ENCODE results near the gene CKM.
A peak's percentile ranks its signal among the peaks of the same experiment; 100 is the strongest.
"Not testable (repeated sequence)": the region's sequence is repeated elsewhere in the genome, so short reads cannot be mapped to it uniquely, and the experiment has no call there.

The CKM gene

GRCh38 chr19:45321848-45322247 lies 827 bp downstream of the CKM start:
- DNase-seq (ENCODE audit: low spot score): no peak

DNA sequence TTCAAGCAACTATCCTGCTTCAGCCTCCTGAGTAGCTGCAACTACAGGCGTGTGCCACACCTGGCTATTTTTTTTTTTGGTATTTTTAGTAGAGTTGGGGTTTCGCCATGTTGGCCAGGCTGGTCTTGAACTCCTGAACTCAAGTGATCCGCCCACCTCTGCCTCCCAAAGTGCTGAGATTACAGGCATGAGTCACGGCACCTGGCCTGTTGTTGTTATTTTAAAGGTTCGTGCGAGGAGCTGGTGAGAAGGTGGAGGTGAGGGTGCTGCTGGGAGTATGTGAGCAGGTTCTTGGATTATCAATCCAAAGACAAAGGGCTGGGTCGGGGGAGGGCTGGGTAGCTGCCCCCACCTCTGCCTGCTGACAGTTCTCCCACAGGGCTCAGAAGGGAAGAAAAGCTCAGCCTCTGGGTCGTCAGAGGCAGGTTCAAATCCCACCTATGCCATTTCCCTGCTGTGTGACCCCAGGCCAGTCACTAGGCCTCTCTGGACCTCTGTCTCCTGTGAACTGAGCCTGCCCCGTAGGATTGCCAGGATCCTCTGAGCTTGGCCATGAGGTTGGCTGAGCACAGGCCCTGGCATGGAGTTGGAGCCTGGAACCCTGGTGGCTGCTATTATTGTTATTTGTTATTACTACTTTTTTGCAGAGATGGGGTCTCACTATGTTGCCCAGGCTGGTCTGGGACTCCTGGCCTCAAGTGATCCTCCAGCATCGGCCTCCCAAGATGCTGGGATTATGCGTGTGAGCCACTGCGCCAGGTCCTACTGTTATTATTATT lies 1.5 kb downstream of the CKM start:
- no peak for DNase-seq (ENCODE audit: low spot score)

- DNase-seq (ENCODE audit: low spot score): no peak
These were observed 7.4 kb downstream of the CKM start for GRCh38 chr19:45315304-45315703.

DNA sequence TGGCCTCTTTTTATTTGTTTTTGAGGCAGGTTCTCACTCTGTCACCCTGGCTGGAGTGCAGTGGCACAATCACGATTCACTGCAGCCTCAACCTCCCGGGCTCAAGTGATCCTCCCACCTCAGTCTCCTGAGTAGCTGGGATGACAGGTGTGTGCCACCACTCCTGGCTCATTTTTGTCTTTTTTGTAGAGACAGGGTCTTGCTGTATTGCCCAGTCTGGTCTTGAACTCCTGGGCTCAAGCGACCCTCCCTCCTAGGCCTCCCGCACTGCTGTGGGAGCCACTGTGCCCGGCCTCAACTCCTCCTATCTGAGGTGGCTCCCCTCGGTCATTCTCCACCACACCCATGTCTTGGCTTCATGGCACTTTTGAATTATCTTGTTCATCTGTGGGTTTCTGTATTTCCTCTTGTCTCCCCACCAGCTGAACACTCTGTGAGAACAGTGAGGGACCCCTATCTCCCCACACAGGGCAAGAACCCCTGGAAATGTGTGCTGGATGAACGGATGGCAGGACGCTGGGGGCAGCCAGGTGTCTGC lies 7.9 kb downstream of the CKM start:
- no peak for DNase-seq (ENCODE audit: low spot score)

DNA sequence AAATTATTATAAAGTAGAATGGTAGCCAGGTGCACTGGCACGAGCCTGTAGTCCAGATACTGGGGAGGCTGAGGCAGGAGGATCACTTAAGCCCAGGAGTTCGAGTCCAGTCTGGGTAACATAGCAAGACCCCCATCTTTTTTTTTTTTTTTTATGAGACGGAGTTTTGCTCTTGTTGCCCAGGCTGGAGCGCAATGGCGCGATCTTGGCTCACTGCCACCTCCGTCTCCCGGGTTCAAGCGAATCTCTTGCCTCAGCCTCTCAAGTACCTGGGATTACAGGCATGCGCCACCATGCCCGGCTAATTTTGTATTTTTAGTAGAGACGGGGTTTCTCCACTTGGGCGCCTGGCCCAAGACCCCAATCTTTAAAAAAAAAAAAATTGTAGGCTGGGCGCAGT lies 10.4 kb downstream of the CKM start:
- DNase-seq (ENCODE audit: low spot score): not testable (repeated sequence)

- peak; percentile 65 for DNase-seq (ENCODE audit: low spot score)
These were observed 11.1 kb downstream of the CKM start for GRCh38 chr19:45311621-45312020.

DNA sequence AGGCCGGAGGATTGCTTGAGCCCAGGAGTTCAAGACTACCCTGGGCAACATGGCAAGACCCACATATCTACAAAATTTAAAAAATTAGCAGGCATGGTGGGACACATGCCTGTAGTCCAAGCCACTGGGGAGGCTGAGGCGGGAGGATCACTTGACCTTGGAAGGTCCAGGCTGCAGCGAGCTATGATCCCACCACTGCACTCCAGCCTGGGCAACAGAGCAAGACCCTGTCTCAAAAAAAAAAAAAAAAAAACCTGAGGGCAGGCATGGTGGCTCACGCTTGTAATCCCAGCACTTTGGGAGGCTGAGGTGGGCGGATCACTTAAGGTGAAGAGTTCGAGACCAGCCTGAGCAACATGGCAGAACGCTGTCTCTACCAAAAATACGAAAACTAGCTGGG lies 13.4 kb downstream of the CKM start:
- not testable (repeated sequence) for DNase-seq (ENCODE audit: low spot score)

GRCh38 chr19:45307361-45307760 lies 15.3 kb downstream of the CKM start:
- no peak for DNase-seq (ENCODE audit: low spot score)

GRCh38 chr19:45306518-45307027 lies 16.1 kb downstream of the CKM start:
- DNase-seq (ENCODE audit: low spot score): peak; percentile 48

DNA sequence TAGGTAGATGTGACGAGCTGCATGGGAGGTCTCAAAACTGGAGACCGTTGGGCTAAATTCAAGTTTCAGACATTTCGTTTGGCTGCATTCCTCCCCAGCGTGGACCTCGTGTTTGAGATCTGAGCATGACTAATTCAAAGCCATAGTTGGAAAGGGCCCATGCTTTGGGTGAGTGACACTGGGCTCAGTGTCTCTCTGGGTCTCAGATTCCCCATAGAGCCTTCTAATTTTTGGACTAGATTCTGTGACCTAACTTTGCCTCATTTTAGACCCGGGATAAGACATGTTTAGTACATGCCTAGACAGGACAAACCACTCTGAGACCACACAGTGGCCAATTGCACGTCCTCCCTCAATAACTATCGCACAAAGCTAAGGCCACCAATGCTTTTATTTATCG lies 16.6 kb downstream of the CKM start:
- DNase-seq (ENCODE audit: low spot score): no peak

GRCh38 chr19:45305421-45305820 lies 17.3 kb downstream of the CKM start:
- DNase-seq (ENCODE audit: low spot score): no peak

DNA sequence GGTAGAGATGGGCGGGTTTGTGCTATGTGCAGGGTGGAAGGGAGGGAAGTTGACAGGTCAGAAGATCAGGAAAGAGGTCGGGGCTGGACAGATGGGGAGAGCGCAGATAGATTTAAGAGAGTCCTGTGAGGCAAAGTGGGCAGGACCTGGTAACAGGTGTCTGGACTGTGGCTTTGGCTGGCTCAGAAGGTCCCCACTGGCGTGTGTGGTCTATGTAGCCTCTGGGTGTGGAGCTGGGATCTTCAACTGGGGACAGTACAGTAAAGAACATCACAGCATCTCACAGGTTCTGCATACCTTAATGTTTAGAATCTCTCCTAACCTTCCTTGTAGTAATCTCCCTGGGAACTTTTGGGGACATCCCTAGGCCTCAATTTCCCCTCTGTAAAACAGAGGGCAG lies 17.7 kb downstream of the CKM start:
- no peak for DNase-seq (ENCODE audit: low spot score)

DNA sequence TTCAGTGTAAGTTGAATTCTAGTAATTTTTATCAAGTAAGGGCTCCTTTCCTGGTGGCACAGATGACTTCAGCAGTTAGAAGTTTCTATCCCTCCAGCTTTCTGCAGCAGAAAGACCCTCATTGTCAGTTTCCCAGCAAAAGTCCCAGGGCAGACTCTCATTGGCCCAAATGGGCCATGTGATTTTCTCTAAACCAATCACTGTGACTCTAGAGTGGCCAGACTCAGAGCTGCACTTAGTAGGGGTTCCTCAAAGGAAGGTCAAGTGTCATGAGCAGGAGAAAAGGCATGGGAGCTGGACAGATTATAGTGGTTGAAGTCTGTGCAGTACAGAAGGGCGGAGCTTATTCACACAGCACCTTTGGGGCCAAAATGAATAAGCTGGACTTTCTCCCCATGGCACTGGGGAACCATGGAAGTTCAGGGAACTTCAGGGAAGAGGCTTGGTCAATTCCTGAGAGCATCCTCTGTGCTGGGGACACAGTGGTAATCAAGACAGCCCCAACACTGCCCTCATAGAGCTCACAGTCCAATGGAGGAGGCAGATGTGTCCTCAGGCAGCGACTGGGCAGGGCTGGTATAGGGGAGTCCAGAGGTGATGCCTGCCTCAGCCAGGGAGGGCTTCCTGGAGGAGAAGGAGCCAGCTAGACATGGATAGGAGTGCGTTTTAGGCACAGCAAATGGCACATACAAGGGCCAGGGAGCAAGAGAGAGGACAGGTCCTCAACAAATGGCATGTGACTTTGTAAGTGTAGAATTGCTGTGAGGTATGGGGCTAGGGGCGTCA lies 18.3 kb downstream of the CKM start:
- DNase-seq (ENCODE audit: low spot score): no peak

DNA sequence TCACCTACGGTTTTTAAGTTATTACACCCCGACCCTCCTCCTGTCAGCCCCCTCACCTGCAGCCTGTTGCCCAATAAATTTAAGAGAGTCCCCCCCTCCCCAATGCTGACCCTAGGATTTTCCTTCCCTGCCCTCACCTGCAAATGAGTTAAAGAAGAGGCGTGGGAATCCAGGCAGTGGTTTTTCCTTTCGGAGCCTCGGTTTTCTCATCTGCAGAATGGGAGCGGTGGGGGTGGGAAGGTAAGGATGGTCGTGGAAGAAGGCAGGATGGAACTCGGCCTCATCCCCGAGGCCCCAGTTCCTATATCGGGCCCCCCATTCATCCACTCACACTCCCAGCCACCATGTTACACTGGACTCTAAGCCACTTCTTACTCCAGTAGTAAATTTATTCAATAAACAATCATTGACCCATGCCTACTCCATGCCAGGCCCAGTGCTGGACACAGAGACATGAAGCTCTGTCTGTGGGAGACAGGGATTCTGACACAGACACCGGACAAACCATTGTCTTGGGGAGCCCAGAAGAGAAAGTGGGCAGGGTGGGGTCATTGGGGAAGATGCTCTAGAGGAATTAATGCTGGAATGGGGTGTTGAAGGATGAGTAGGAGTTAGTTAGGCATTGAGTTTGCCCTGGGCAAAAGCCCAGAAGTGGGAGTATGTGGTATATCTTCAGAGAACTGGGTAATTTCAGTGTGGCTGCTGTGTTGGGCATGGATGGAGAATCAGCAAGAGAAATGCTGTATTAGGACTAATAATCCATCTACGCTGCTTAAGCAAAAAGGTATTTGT lies 19.2 kb downstream of the CKM start:
- DNase-seq (ENCODE audit: low spot score): no peak

DNA sequence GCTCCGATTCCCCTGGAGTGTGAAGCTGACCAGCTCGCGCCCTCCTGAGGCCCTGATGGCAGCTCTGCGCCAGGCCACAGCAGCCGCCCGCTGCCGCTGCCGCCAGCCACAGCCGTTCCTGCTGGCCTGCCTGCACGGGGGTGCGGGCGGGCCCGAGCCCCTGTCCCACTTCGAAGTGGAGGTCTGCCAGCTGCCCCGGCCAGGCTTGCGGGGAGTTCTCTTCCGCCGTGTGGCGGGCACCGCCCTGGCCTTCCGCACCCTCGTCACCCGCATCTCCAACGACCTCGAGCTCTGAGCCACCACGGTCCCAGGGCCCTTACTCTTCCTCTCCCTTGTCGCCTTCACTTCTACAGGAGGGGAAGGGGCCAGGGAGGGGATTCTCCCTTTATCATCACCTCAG lies 20.3 kb downstream of the CKM start:
- DNase-seq (ENCODE audit: low spot score): no peak

DNA sequence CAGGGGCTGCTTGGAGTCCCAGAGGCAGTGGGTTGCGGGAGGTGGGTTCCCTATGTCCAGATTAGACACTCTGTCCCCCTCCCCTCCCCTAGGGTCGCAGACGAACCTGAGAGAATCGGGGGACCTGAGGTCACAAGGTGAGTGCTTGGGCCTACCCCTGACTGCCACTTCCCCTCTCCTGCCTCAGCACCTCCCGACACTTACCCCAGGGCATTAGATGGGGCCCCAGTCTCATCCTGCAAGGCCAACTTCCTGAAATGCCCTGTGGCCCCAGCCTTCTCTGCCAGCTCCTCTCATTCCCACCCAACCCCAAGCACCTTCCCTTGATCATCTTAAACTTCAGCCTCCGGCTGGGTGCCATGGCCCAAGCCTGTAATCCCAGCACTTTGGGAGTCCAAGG lies 23.0 kb downstream of the CKM start:
- DNase-seq (ENCODE audit: low spot score): no peak

DNA sequence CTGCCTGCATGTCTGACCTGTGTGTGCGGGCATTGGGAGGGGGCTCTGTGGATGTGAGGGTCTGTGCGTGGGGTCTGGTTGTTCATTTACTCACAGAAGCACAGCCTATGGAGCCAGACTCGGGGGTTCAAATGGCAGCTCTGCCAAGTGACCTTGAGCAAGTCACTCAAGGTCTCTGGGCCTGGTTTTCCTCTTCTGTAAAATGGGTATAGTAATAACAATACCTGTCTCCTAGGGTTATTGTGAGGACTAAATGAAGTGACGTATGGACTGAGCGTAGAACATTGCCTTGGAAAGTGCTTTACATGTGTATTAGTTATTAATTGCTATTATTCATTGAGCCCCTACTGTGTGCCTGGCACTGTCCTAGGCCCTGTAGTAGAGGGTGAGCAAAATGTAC lies 24.4 kb downstream of the CKM start:
- no peak for DNase-seq (ENCODE audit: low spot score)

DNA sequence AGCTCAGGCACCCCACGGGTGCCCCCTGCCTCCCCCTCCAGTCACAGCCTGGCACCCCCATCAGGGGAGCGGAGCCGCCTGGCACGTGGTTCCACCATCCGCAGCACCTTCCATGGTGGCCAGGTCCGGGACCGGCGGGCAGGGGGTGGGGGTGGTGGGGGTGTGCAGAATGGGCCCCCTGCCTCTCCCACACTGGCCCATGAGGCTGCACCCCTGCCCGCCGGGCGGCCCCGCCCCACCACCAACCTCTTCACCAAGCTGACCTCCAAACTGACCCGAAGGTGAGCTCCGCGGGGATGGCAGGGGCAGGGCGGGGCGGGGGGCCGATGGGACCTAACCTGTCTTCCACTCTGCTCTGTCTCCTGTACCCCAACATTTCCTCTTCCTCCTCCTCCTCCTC lies 25.0 kb downstream of the CKM start:
- no peak for DNase-seq (ENCODE audit: low spot score)

DNA sequence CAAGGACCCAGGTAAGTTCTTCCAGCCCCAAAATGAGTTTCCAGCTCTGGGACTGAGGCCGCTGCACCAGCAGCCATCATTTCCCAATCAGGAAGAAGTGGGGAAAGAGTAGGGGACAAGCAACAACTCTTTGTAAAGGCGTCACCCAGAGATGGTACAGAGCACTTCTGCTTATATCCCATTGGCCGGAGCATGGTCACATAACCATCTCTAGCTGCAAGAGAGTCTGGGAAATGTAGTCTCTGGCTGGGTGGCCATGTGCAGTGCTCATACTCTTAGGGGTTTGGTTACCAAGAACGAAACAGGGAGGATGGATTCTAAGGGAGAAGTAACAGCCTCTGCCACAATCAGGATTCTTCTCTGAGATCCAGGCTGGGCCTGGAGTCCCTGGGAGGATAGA lies 26.3 kb downstream of the CKM start:
- DNase-seq (ENCODE audit: low spot score): no peak

GRCh38 chr19:45295873-45296272 lies 26.8 kb downstream of the CKM start:
- DNase-seq (ENCODE audit: low spot score): no peak

GRCh38 chr19:45294291-45295029 lies 28.2 kb downstream of the CKM start:
- DNase-seq (ENCODE audit: low spot score): no peak

Data from SK-N-DZ (cell line).